Smooth muscle cell (in vitro differentiated cells): ENCODE data around the gene DPP4. TPM values are rescaled to one million over a fixed set of nuclear protein-coding genes. Genes with fewer than 3 reads are reported as not detected.

Source experiments
- DNase-seq: peaks from one replicate; lab custom pipeline; 2025; ENCODE audit not compliant: unreplicated experiment; lab: John Stamatoyannopoulos, UW
- H2AFZ ChIP-seq: fragments of 200-600 bp; sonication (generic); 2 replicates; pipeline ENCODE4 v1.6.0; 2016; ENCODE audit warnings: antibody characterized with exemption, low read depth, mild to moderate bottlenecking
- H3F3A ChIP-seq: fragments of 200-600 bp; sonication (generic); 2 replicates; pipeline ENCODE4 v1.6.0; 2017; ENCODE audit warnings: antibody characterized with exemption, low read depth
- H3K27ac ChIP-seq: fragments of 200-600 bp; sonication (generic); 2 replicates; pipeline ENCODE4 v1.5.1; 2016; ENCODE audit warnings: low read depth, mild to moderate bottlenecking
- H3K27me3 ChIP-seq: fragments of 200-600 bp; sonication (generic); 2 replicates; pipeline ENCODE4 v1.6.1; 2016; ENCODE audit warnings: low read depth, mild to moderate bottlenecking
- H3K36me3 ChIP-seq: fragments of 200-600 bp; sonication (generic); 2 replicates; pipeline ENCODE4 v1.5.1; 2016; ENCODE audit warnings: low read depth
- H3K4me1 ChIP-seq: fragments of 200-600 bp; sonication (generic); 2 replicates; pipeline ENCODE4 v1.5.1; 2016; ENCODE audit warnings: low read depth
- H3K4me2 ChIP-seq: fragments of 200-600 bp; sonication (generic); 2 replicates; pipeline ENCODE4 v1.6.0; 2016; ENCODE audit warnings: mild to moderate bottlenecking
- H3K4me3 ChIP-seq: fragments of 200-600 bp; sonication (generic); 2 replicates; pipeline ENCODE4 v1.5.1; 2016; ENCODE audit warnings: mild to moderate bottlenecking
- H3K79me2 ChIP-seq: fragments of 200-600 bp; sonication (generic); 2 replicates; pipeline ENCODE4 v1.6.0; 2016; ENCODE audit warnings: low read depth, mild to moderate bottlenecking
- H3K9ac ChIP-seq: fragments of 200-600 bp; sonication (generic); 2 replicates; pipeline ENCODE4 v1.6.0; 2016; ENCODE audit warnings: low read depth
- H3K9me3 ChIP-seq: fragments of 200-600 bp; sonication (generic); replicated peaks from 2 replicates; pipeline ENCODE4 v1.5.1; 2016; ENCODE audit warnings: low read depth
- H4K20me1 ChIP-seq: fragments of 200-600 bp; sonication (generic); 2 replicates; pipeline ENCODE4 v1.6.0; 2016; ENCODE audit warnings: low read depth
- CTCF ChIP-seq: fragments of 200-600 bp; sonication (generic); IDR thresholded peaks from 2 replicates; pipeline ENCODE4 v1.5.1; 2017; ENCODE audit warnings: borderline replicate concordance, mild to moderate bottlenecking, antibody characterized with exemption; ENCODE audit not compliant: insufficient read depth, poor library complexity, severe bottlenecking
- WGBS: methylation state at CpG from one replicate; pipeline ENCODE4 v1.1.7; 2016; ENCODE audit warnings: low lambda C conversion rate; 5-methylcytosine and 5-hydroxymethylcytosine counted together
- polyA plus RNA-seq: library from polyadenylated mRNA; unstranded; fragments of >200 nt; fragmentation: Nextera tagmentation; extraction: Ambion mirVana; gene quantifications from 2 replicates; pipeline ENCODE4 v1.2.1, GENCODE V29; 2016
- total RNA-seq: library from RNA; depleted of rRNA; stranded (reverse); fragments of >200 nt; gene quantifications from 2 replicates; pipeline ENCODE4 v1.2.3, GENCODE V29; 2014

Gene DPP4
- total and polyA plus RNA-seq, 2 experiments from 2014 or later: 17.6 to 32.0 TPM

GRCh38 chr2:161990036-161990435 lies 84.0 kb downstream of the DPP4 start:
- H3K4me2 ChIP-seq: peak overlapping the region; percentile 55
- no peaks in the 10 kb centered on the region for H3K27me3 ChIP-seq
- H3K79me2 ChIP-seq: no peaks in the 10 kb centered on the region
- no peaks in the 10 kb centered on the region for H4K20me1 ChIP-seq
- H3K9ac ChIP-seq: no peak overlapping the region
- 76% methylated on average over 2 of the region's 2 CpGs for WGBS
- no peak for TF ChIP-seq CTCF
- no peaks in the 10 kb centered on the region for H3K9me3 ChIP-seq
- no peak overlapping the region for H2AFZ ChIP-seq
- no peak overlapping the region for H3K4me3 ChIP-seq
- H3K36me3 ChIP-seq: no peaks in the 10 kb centered on the region
- peak overlapping the region; percentile 24 for H3K27ac ChIP-seq
- no peak for DNase-seq
- H3K4me1 ChIP-seq: peaks cover 14% of the 10 kb centered on the region
- peaks cover 9% of the 10 kb centered on the region for H3F3A ChIP-seq

GRCh38 chr2:161988589-161988988 lies 85.4 kb downstream of the DPP4 start:
- WGBS: 80% methylated on average over 1 of the region's 1 CpG
- no peak overlapping the region for H2AFZ ChIP-seq
- H3K9ac ChIP-seq: no peak overlapping the region
- no peak overlapping the region for H3K27ac ChIP-seq
- H3F3A ChIP-seq: peaks cover 10% of the 10 kb centered on the region
- H4K20me1 ChIP-seq: no peaks in the 10 kb centered on the region
- no peak for DNase-seq
- H3K4me3 ChIP-seq: no peak overlapping the region
- H3K36me3 ChIP-seq: no peaks in the 10 kb centered on the region
- peak; percentile 12 for TF ChIP-seq CTCF
- no peaks in the 10 kb centered on the region for H3K79me2 ChIP-seq
- H3K4me2 ChIP-seq: no peak overlapping the region
- peaks cover 16% of the 10 kb centered on the region for H3K4me1 ChIP-seq
- no peaks in the 10 kb centered on the region for H3K9me3 ChIP-seq
- H3K27me3 ChIP-seq: no peaks in the 10 kb centered on the region

GRCh38 chr2:161987311-161987710 lies 86.7 kb downstream of the DPP4 start:
- H3K9ac ChIP-seq: no peak overlapping the region

More at GRCh38 chr2:161987311-161987710, 86.7 kb downstream of the DPP4 start:
- no peaks in the 10 kb centered on the region for H3K27me3 ChIP-seq
- no peaks in the 10 kb centered on the region for H3K36me3 ChIP-seq
- DNase-seq: no peak
- H3K27ac ChIP-seq: no peak overlapping the region
- H3K79me2 ChIP-seq: no peaks in the 10 kb centered on the region
- no peak overlapping the region for H3K4me3 ChIP-seq
- no peak for TF ChIP-seq CTCF
- H3K4me2 ChIP-seq: no peak overlapping the region
- peaks cover 13% of the 10 kb centered on the region for H3K4me1 ChIP-seq
- H2AFZ ChIP-seq: no peak overlapping the region
- peaks cover 14% of the 10 kb centered on the region for H3F3A ChIP-seq
- H3K9me3 ChIP-seq: no peaks in the 10 kb centered on the region
- no peaks in the 10 kb centered on the region for H4K20me1 ChIP-seq
- 91% methylated on average over 2 of the region's 2 CpGs for WGBS
